ENCODE data around the gene NLRC5.
A peak's percentile ranks its signal among the peaks of the same experiment; 100 is the strongest.

Gene NLRC5
- total RNA-seq: 684 to 736 reads per million in 2 donors

- peak; percentile 76 to 97 (median 86) for DNase-seq
Observed at GRCh38 chr16:56988948-56989945, at the start of gene NLRC5. Gene NLRC5 (plus strand): TSS chr16:56989557. CDS start chr16:57020713, 31,156 bp downstream.

GRCh38 chr16:56939801-56940200, 49.6 kb upstream of the NLRC5 start:
- DNase-seq: peak in 1 of 5 experiments; percentile 75

GRCh38 chr16:56941092-56941491, 48.3 kb upstream of the NLRC5 start:
- peak in 1 of 5 experiments; percentile 57 for DNase-seq

- DNase-seq: no peak
Observed at GRCh38 chr16:56941856-56942331, 47.5 kb upstream of the NLRC5 start.

- DNase-seq: no peak
Observed at GRCh38 chr16:56943761-56944375, 45.5 kb upstream of the NLRC5 start.

GRCh38 chr16:56944954-56945839, 44.2 kb upstream of the NLRC5 start:
- DNase-seq: peak in 1 of 5 experiments; percentile 87

GRCh38 chr16:56945847-56946527, 43.4 kb upstream of the NLRC5 start:
- DNase-seq: no peak

- DNase-seq: peak in 1 of 5 experiments; percentile 44
Observed at GRCh38 chr16:56946767-56947603, 42.4 kb upstream of the NLRC5 start.

- no peak for DNase-seq
Observed at GRCh38 chr16:56947604-56947995, 41.8 kb upstream of the NLRC5 start.

GRCh38 chr16:56948234-56948633, 41.1 kb upstream of the NLRC5 start:
- DNase-seq: no peak

GRCh38 chr16:56950051-56950450, 39.3 kb upstream of the NLRC5 start:
- DNase-seq: no peak

- DNase-seq: no peak
Observed at GRCh38 chr16:56950455-56950854, 38.9 kb upstream of the NLRC5 start.

GRCh38 chr16:56950881-56951771, 38.2 kb upstream of the NLRC5 start:
- peak in 4 of 5 experiments; percentile 23 to 84 (median 32) for DNase-seq

- no peak for DNase-seq
Observed at GRCh38 chr16:56953006-56953405, 36.4 kb upstream of the NLRC5 start.

GRCh38 chr16:56956076-56956475, 33.3 kb upstream of the NLRC5 start:
- DNase-seq: no peak

- peak in 1 of 5 experiments; percentile 19 for DNase-seq
Observed at GRCh38 chr16:56956756-56957155, 32.6 kb upstream of the NLRC5 start.

- no peak for DNase-seq
Observed at GRCh38 chr16:56960681-56961281, 28.6 kb upstream of the NLRC5 start.

- no peak for DNase-seq
Observed at GRCh38 chr16:56961386-56961785, 28.0 kb upstream of the NLRC5 start.

- no peak for DNase-seq
Observed at GRCh38 chr16:56961851-56962281, 27.5 kb upstream of the NLRC5 start, which contains the start of gene CETP. Gene CETP (plus strand): TSS chr16:56961950. CDS start chr16:56961980, 30 bp downstream.
